ENCODE measurements around the gene SWT1.

GRCh38 chr1:185244015-185244747 lies 87.2 kb downstream of the SWT1 start:
- TF ChIP-seq GATA2 (IDR thresholded peaks at IDR 0.05; ENCODE audit: low read depth, low read length) (no peak), GATA3 (IDR thresholded peaks at IDR 0.05; ENCODE audit: low read depth, low read length) (no peak)
